IMR-90 (cell line): ENCODE measurements around the gene RERE. TPM values are rescaled to one million over a fixed set of nuclear protein-coding genes. Genes with fewer than 3 reads are reported as not detected.

Source experiments
- ATAC-seq: fragments of 200-7000 bp; cut with Tn5 transposase; 2 replicates; pipeline ENCODE4 v1.9.1; 2020; ENCODE audit warnings: low read depth, mild to moderate bottlenecking, moderate library complexity
- BruUV-seq: library from RNA; stranded (reverse); fragments of 400-500 nt; replicated peaks from 2 replicates; lab custom pipeline; 2021; lab: Mats Ljungman, UMichigan
- CTCF ChIA-PET: fragments of 300-600 bp; formaldehyde crosslinking; extraction: SDS; loops from one replicate; lab custom pipeline; 2021; ENCODE audit warnings: antibody characterized with exemption; lab: Yijun Ruan, JAX
- POLR2A ChIA-PET: fragments of 300-600 bp; sonication (Branson Sonifier 250); formaldehyde crosslinking; loops from one replicate; lab custom pipeline; 2022; ENCODE audit warnings: antibody characterized with exemption; ENCODE audit not compliant: unreplicated experiment; lab: Charles Lee
- DNase-seq: peaks from one replicate; pipeline ENCODE4 v3.0.0; 2013
- H2AFZ ChIP-seq: replicated peaks from 2 replicates; pipeline ENCODE3; 2013; ENCODE audit warnings: low read length, mild to moderate bottlenecking; ENCODE audit not compliant: poor library complexity
- H2AK5ac ChIP-seq: 2 replicates; pipeline ENCODE4 v1.6.1; 2013; ENCODE audit warnings: low read depth, low read length, inconsistent platforms
- H2AK9ac ChIP-seq: replicated peaks from 2 replicates; pipeline ENCODE3; 2013; ENCODE audit warnings: mild to moderate bottlenecking, low read depth, low read length, moderate library complexity; ENCODE audit not compliant: poor library complexity
- H2BK120ac ChIP-seq: 2 replicates; pipeline ENCODE4 v1.6.1; 2013; ENCODE audit warnings: low read depth, low read length, inconsistent platforms
- H2BK15ac ChIP-seq: 3 replicates; pipeline ENCODE4 v1.6.1; 2013; ENCODE audit warnings: low read depth, low read length, inconsistent platforms
- H2BK20ac ChIP-seq: 2 replicates; pipeline ENCODE4 v1.6.1; 2013; ENCODE audit warnings: low read depth, mild to moderate bottlenecking, inconsistent platforms, low read length, moderate library complexity
- H2BK5ac ChIP-seq: 2 replicates; pipeline ENCODE4 v1.6.1; 2013; ENCODE audit warnings: mild to moderate bottlenecking, low read depth, low read length, inconsistent platforms; ENCODE audit not compliant: poor library complexity, severe bottlenecking
- H3K14ac ChIP-seq: replicated peaks from 2 replicates; pipeline ENCODE4 v1.6.1; 2013; ENCODE audit warnings: low read depth, low read length, inconsistent platforms
- H3K18ac ChIP-seq: 2 replicates; pipeline ENCODE4 v1.6.1; 2013; ENCODE audit warnings: low read depth, low read length, control low read depth
- H3K23ac ChIP-seq: 2 replicates; pipeline ENCODE4 v1.6.1; 2013; ENCODE audit warnings: low read depth, low read length, inconsistent platforms
- H3K27ac ChIP-seq: 2 replicates; pipeline ENCODE4 v1.5.1; 2013; ENCODE audit warnings: mild to moderate bottlenecking, control low read depth, low read length; ENCODE audit not compliant: insufficient read depth
- H3K27me3 ChIP-seq: 2 replicates; pipeline ENCODE4 v1.6.1; 2013; ENCODE audit warnings: low read length; ENCODE audit not compliant: control insufficient read depth, insufficient read depth
- H3K36me3 ChIP-seq: 2 replicates; pipeline ENCODE4 v1.6.1; 2013; ENCODE audit warnings: low read length, mixed read lengths; ENCODE audit not compliant: control insufficient read depth, insufficient read depth
- H3K4ac ChIP-seq: 2 replicates; pipeline ENCODE4 v1.6.1; 2013; ENCODE audit warnings: low read depth, low read length, inconsistent platforms
- H3K4me1 ChIP-seq: 2 replicates; pipeline ENCODE4 v1.6.1; 2013; ENCODE audit warnings: low read length, mixed read lengths; ENCODE audit not compliant: control insufficient read depth, insufficient read depth
- H3K4me2 ChIP-seq: 2 replicates; pipeline ENCODE4 v1.6.1; 2013; ENCODE audit warnings: low read depth, mild to moderate bottlenecking, control low read depth, low read length, moderate library complexity
- H3K4me3 ChIP-seq: 2 replicates; pipeline ENCODE4 v1.5.1; 2013; ENCODE audit warnings: low read depth, mild to moderate bottlenecking, control low read depth, low read length, moderate library complexity; ENCODE audit not compliant: insufficient read depth
- H3K56ac ChIP-seq: 2 replicates; pipeline ENCODE4 v1.6.1; 2013; ENCODE audit warnings: low read length, inconsistent platforms; ENCODE audit not compliant: insufficient read depth; ENCODE audit errors: extremely low read depth
- H3K79me1 ChIP-seq, 2 experiments: 2 replicates each; pipeline ENCODE4 v1.6.1; 2013; ENCODE audit warnings: low read length in 2 of 2, inconsistent platforms in 1 of 2, low read depth in 1 of 2
- H3K9ac ChIP-seq: 2 replicates; pipeline ENCODE4 v1.6.1; 2013; ENCODE audit warnings: low read depth, low read length, control low read depth
- H3K9me1 ChIP-seq: 2 replicates; pipeline ENCODE4 v1.6.1; 2013; ENCODE audit warnings: low read length, inconsistent platforms; ENCODE audit not compliant: insufficient read depth
- H3K9me3 ChIP-seq: 2 replicates; pipeline ENCODE4 v1.6.1; 2013; ENCODE audit warnings: low read length; ENCODE audit not compliant: control insufficient read depth, insufficient read depth
- H4K20me1 ChIP-seq: 2 replicates; pipeline ENCODE4 v1.6.1; 2013; ENCODE audit warnings: low read length, inconsistent platforms; ENCODE audit not compliant: insufficient read depth
- H4K5ac ChIP-seq: 2 replicates; pipeline ENCODE4 v1.6.1; 2013; ENCODE audit warnings: mild to moderate bottlenecking, low read depth, low read length, control low read depth
- H4K8ac ChIP-seq, 2 experiments: 2 replicates each; pipeline ENCODE4 v1.6.1; 2013; ENCODE audit warnings: low read depth in 2 of 2, low read length in 2 of 2, control low read depth in 1 of 2, inconsistent platforms in 1 of 2
- H4K91ac ChIP-seq: 2 replicates; pipeline ENCODE4 v1.6.1; 2013; ENCODE audit warnings: low read depth, low read length, inconsistent platforms; ENCODE audit not compliant: insufficient read depth
- CEBPB ChIP-seq: IDR thresholded peaks from 2 replicates; pipeline ENCODE4 v1.6.1; 2012; ENCODE audit warnings: low read depth, low read length, improper control_type of control experiment
- CHD1 ChIP-seq: IDR thresholded peaks from 2 replicates; pipeline ENCODE4 v1.6.1; 2012; ENCODE audit warnings: low read depth, low read length, improper control_type of control experiment
- MAFK ChIP-seq: IDR thresholded peaks from 2 replicates; pipeline ENCODE4 v1.6.1; 2012; ENCODE audit warnings: low read depth, low read length, improper control_type of control experiment
- MAZ ChIP-seq: IDR thresholded peaks from 2 replicates; pipeline ENCODE4 v1.6.1; 2012; ENCODE audit warnings: low read depth, mild to moderate bottlenecking, low read length, improper control_type of control experiment, moderate library complexity, borderline replicate concordance
- MXI1 ChIP-seq: IDR thresholded peaks from 2 replicates; pipeline ENCODE4 v1.6.1; 2012; ENCODE audit warnings: low read depth, mild to moderate bottlenecking, low read length, moderate library complexity, borderline replicate concordance
- NFE2L2 ChIP-seq: fragments of 150-350 bp; IDR thresholded peaks from 2 replicates; pipeline ENCODE4 v1.6.1; 2016; ENCODE audit warnings: low read depth, mild to moderate bottlenecking, low read length
- POLR2A ChIP-seq: IDR thresholded peaks from 2 replicates; pipeline ENCODE4 v1.6.1; 2012; ENCODE audit warnings: mild to moderate bottlenecking, low read depth, low read length
- RAD21 ChIP-seq: IDR thresholded peaks from 2 replicates; pipeline ENCODE4 v1.6.1; 2012; ENCODE audit warnings: low read length, improper control_type of control experiment
- RCOR1 ChIP-seq: IDR thresholded peaks from 2 replicates; pipeline ENCODE4 v1.6.1; 2012; ENCODE audit warnings: mild to moderate bottlenecking, low read length, improper control_type of control experiment; ENCODE audit not compliant: insufficient replicate concordance
- RFX5 ChIP-seq: IDR thresholded peaks from 2 replicates; pipeline ENCODE4 v1.8.0; 2012; ENCODE audit warnings: low read depth, mild to moderate bottlenecking, low read length, moderate library complexity
- SMC3 ChIP-seq: fragments of 150-350 bp; IDR thresholded peaks from 2 replicates; pipeline ENCODE4 v1.6.1; 2016; ENCODE audit warnings: low read depth, mild to moderate bottlenecking, antibody characterized with exemption, low read length, moderate library complexity
- WGBS, 2 experiments: methylation state at CpG; one replicate each; pipeline versions ENCODE4 v1.1.5 to v1.1.7; 2013; ENCODE audit warnings: missing lambda C conversion rate in 2 of 2; ENCODE audit not compliant: insufficient read length in 1 of 2; ENCODE audit errors: extremely low coverage in 2 of 2; 5-methylcytosine and 5-hydroxymethylcytosine counted together
- dilution Hi-C: fragments of 300-500 bp; cut with HindIII; formaldehyde crosslinking; loops from one replicate; pipeline ENCODE4 v1.14.3; 2018; ENCODE audit warnings: low sequenced_read_pairs; ENCODE audit not compliant: unreplicated experiment
- in situ Hi-C: fragments of 300-500 bp; cut with MboI; formaldehyde crosslinking; loops from 3 replicates; pipeline ENCODE4 v1.14.3; 2019; ENCODE audit warnings: low sequenced_read_pairs, inconsistent platforms, mixed read lengths
- intact Hi-C: fragments of 100-400 bp; cut with micrococcal nuclease; formaldehyde crosslinking; loops from 2 replicates; pipeline ENCODE4 v1.10.0; 2022
- polyA plus RNA-seq, 3 experiments: library from polyadenylated mRNA; depleted of rRNA; stranded (reverse); fragments of >200 nt; gene quantifications; 2 replicates each; pipeline ENCODE4 v1.2.3, GENCODE V29; 2012; ENCODE audit warnings: low replicate concordance in 1 of 3
- total RNA-seq: library from RNA; depleted of rRNA; stranded (reverse); fragments of >200 nt; gene quantifications from 2 replicates; pipeline ENCODE4 v1.2.3, GENCODE V29; 2012
- TF ChIP-seq, protein P1 (sequence below): fragments of 150-350 bp; IDR thresholded peaks from 2 replicates; pipeline ENCODE4 v1.6.1; 2017; ENCODE audit warnings: mild to moderate bottlenecking, antibody characterized with exemption, low read length, low read depth
- TF ChIP-seq, protein P2 (sequence below): fragments of 150-350 bp; IDR thresholded peaks from 2 replicates; pipeline ENCODE4 v1.6.1; 2016; ENCODE audit warnings: low read depth, mild to moderate bottlenecking, low read length, moderate library complexity, borderline replicate concordance

RERE gene
- total and polyA plus RNA-seq, 2 of the 4 experiments (the other 2 are of a cell fraction): 11.5 to 25.1 TPM

DNA sequence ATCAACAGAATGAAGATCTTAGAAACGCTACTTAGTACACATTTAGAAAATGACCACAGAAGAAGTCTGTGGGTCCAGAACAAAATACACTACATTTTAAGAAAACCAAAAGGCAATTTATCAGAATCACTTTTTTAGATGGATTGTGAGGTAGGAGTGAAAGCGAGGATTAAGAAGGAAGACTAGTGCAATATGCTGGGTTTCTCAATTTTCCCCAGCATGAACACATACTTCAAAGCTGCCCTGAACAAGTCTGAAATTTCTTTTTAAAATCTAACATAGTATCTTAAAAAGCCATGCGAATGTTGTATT lies 299.0 kb downstream of the RERE start (continued):
- TF ChIP-seq, protein P1, sequence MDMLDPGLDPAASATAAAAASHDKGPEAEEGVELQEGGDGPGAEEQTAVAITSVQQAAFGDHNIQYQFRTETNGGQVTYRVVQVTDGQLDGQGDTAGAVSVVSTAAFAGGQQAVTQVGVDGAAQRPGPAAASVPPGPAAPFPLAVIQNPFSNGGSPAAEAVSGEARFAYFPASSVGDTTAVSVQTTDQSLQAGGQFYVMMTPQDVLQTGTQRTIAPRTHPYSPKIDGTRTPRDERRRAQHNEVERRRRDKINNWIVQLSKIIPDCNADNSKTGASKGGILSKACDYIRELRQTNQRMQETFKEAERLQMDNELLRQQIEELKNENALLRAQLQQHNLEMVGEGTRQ: no peak

DNA sequence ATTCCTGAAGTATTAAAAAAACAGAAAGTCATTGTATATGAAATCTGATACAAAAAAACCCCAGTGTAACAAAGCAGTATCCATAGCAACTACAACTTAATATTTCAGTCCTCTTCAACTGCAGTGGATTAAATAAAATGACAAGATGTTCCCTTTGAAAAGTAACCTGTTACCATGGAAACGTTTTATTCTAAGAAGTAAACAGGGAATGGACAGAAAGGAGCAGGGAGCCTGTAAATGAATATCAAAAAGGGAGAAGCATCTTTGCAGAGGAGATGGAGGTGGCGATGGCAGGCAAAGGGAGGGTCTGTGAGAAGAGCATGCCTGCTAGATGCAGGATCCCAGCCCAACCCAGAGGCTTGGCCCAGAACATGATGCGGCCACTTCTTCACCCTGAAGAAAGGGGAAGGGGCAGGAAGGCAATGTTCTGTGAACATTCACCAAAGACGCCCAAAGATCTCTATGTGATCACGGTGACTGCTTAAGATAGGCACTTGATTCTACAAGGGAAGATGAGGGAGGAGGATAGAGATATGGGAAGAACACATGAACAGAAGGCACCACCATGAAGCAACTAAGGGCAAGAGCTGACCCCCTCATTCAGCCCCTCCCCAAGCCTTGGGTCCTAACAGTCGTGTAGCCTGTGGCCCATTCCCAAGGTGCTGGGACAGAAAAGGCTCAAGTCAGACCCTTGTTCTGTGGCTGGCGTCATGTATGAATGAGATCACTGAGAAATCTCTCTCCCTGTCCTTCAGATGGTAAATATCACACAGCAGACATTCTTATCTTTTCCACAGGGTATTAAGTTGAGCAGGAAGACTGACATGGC lies 299.6 kb downstream of the RERE start:
- Histone ChIP-seq H3K9me1 (peaks cover 15% of the 10 kb centered on the region), H3K4ac (peak overlapping the region; percentile 56; the same call in 1 of the 2 replicates), H3K79me1 (peaks cover 37 to 82% of the 10 kb centered on the region in 2 experiments), H3K27me3 (no peaks in the 10 kb centered on the region), H3K56ac (no peak overlapping the region), H3K9me3 (no peaks in the 10 kb centered on the region), H3K14ac (peak overlapping the region; percentile 83), H2BK5ac (no peak overlapping the region), H2BK15ac (no peak overlapping the region; the same call in 2 of the 3 replicates), H3K27ac (no peak overlapping the region), H2BK20ac (peak overlapping the region; percentile 31; the same call in 1 of the 2 replicates), H4K5ac (no peak overlapping the region), H4K91ac (no peak overlapping the region), H2AFZ (no peak overlapping the region), H3K36me3 (peaks cover 2% of the 10 kb centered on the region), H3K18ac (no peak overlapping the region; the same call in 1 of the 2 replicates), H2AK5ac (peak overlapping the region; percentile 61), H2AK9ac (peak overlapping the region; percentile 16), H4K20me1 (peaks cover 10% of the 10 kb centered on the region), H3K9ac (no peak overlapping the region), H4K8ac (peak overlapping the region in 1 of 2 experiments; percentile 8; a peak in 1 of 4 replicates), H3K23ac (peak overlapping the region; percentile 53; the same call in 1 of the 2 replicates), H3K4me1 (peaks cover 10% of the 10 kb centered on the region), H3K4me3 (no peak overlapping the region), H2BK120ac (peak overlapping the region; percentile 24; the same call in 1 of the 2 replicates), H3K4me2 (no peak overlapping the region)
- CTCF ChIA-PET: no interaction called here
- ATAC-seq (peak; percentile 21), DNase-seq (peak; percentile 43)
- in situ Hi-C loops (no loop called here), intact Hi-C loops (no loop called here), dilution Hi-C loops (no loop called here)
- POLR2A ChIA-PET: interaction anchor here (1.2 kb wide), 1 partner anchor 8 kb away, joined by 6 read pairs; no protein-coding TSS in a partner anchor
- no TSS peak for BruUV-seq
- WGBS, 2 experiments: no CpG with 5 or more reads among the region's 7 CpGs
- no peak for TF ChIP-seq NFE2L2
- no peak for TF ChIP-seq CHD1
- TF ChIP-seq SMC3: no peak
- TF ChIP-seq RCOR1: no peak
- no peak for TF ChIP-seq CEBPB
- TF ChIP-seq, protein P2, sequence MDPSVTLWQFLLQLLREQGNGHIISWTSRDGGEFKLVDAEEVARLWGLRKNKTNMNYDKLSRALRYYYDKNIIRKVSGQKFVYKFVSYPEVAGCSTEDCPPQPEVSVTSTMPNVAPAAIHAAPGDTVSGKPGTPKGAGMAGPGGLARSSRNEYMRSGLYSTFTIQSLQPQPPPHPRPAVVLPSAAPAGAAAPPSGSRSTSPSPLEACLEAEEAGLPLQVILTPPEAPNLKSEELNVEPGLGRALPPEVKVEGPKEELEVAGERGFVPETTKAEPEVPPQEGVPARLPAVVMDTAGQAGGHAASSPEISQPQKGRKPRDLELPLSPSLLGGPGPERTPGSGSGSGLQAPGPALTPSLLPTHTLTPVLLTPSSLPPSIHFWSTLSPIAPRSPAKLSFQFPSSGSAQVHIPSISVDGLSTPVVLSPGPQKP: no peak
- TF ChIP-seq MAFK: no peak
- no peak for TF ChIP-seq RAD21
- TF ChIP-seq MXI1: no peak
- no peak for TF ChIP-seq POLR2A
- no peak for TF ChIP-seq RFX5
- TF ChIP-seq MAZ: no peak
